Measurements from ENCODE around the gene CASQ1. TPM values are rescaled to one million over a fixed set of nuclear protein-coding genes. Genes with fewer than 3 reads are reported as not detected.
A peak's percentile ranks its signal among the peaks of the same experiment; 100 is the strongest.

CASQ1 gene
- total RNA-seq: 0.39 TPM
- long read RNA-seq, partial matches to known transcripts: 2 of 3 reads
- long read RNA-seq, other reads (novel, unspliced or antisense): 0 of 3 reads

DNA sequence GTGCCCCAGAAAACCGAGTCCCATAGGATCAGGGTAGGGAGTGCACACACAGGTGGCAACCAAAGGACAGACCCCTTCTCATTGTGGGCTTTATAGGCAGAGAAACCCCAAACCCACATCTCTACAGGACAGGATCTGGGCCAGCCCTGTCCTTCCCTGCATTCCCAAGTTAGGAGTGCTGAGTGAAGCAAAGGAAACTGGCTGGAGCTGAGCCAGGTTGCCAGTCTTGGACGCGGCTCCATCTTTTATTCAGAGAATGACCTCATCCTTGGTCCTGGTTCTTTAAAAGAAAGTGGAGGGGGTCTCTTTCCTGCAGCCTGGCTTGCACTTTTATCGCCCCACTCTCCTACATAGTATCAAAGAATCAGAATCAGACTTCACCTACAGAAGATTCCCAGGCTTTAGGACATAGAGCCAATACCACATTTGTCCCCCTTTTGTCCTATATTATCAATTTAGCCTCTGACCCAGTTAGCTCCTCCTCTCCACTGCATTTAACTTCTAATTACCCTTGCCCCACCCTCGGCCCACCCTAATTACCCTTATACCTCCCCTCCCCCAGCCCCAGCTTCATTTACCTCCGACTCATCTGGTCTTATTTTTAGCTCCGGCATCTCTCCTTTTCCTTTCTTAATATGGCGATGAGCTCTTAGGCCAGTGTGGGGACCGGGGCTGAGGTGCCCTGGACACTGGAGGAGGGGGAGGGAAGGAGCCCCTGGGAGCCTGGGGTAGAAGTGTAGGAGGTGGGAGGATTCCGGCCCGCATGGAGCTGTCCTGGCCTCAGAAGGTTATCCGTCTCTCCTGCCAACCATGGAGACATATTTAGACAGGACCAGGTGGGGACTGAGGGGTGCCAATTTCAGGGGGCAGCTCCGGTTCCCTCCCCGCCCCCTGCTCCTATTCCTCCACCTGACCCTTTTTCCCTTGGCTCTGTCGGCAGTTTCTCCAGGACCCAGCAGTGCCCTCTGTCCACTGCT lies at the start of gene CASQ1:
Gene CASQ1, plus strand, starts transcription at position 927 of the 977 bp plus-strand sequence. CDS start 177 bp downstream, outside the sequence.
- no peak for DNase-seq (ENCODE audit: low spot score)

DNA sequence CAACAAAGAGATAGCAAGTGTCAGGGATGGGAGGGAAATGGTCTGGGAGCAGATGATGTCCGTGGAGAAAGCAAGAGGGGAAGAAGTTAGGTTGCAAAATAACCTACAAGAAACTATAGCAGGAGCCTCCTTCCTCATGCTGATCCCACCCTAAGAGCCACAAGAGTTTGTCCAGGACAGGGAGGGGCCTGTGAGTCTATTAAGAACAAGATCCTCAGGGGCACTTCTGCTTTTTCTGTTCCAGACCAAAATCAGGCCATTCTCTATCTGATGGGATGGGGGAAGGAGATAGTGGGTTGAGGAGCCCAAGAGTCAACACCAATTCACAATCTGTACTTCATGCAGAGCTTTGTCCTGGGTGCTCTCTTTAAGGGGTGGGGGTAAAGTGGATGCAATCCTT lies 46.7 kb upstream of the CASQ1 start:
- no peak for DNase-seq (ENCODE audit: low spot score)

DNA sequence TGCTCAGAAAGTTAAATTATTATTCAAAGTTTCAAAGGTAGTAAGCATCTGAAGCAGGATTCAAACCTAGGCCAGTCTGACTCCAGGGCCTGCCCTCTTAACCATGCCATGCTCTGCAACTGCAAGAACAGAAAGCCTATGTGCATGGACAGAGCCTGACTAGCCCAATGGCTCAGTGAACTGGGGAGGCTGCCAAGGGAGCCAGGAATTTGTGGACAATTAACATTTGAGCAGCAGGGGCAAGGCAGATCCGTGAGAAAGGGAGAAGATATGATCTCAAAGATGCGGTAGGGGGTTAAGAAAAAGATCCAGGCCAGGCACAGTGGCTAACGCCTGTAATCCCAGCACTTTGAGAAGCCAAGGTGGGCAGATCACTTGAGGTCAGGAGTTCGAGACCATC lies 45.5 kb upstream of the CASQ1 start:
- DNase-seq (ENCODE audit: low spot score): peak; percentile 37

DNA sequence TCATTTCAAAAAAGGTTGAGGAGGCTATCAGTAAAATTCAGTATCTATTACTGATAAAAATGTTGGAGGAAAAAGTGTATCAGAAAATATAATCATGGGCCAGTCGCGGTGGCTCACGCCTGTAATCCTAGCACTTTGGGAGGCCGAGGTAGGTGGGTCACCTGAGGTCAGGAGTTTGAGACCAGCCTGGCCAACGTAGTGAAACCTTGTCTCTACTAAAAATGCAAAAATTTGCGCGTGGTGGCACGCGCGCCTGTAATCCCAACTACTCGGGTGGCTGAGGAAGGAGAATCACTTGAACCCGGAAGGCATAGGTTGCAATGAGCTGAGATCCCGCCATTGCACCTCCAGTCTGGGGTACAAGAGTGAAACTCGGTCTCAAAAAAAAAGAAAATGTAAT lies 44.3 kb upstream of the CASQ1 start:
- DNase-seq (ENCODE audit: low spot score): peak; percentile 74

DNA sequence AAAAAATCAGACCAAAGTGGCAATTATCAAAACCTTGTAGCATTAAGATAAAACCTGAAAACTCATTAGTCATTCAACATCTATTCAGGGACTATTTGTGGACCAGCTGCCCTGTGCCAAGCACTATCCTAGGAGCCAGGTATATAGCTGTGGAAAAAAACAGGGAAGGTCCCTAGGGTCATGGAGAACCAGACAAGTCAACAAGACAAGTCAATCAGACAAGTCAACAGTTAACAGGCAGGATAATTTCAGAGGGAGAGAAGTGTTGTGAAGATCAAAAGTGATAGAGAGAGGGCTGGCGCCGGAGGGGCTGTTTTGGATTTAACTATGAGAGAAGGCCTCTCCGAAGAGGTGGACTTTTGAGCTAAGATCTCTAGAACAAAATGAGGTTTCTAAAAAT lies 42.3 kb upstream of the CASQ1 start:
- no peak for DNase-seq (ENCODE audit: low spot score)

DNA sequence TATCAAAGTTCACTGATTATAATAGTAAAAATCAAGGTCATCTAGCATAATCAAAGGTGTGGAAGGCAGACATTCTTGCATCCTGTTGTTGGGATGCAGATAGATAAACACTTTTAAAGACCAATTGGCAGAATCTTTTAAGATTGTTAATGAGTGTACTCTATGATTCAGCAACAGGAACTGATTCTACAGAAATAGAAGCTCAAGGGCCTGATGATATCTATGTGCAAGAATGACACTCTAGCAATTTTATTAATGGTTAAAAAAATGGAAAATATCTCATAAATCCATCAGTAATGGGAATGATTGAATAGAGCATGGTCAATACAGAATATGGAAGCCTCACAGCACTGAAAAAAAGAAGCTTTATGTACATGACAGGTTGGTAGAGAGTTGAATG lies 41.1 kb upstream of the CASQ1 start:
- no peak for DNase-seq (ENCODE audit: low spot score)

DNA sequence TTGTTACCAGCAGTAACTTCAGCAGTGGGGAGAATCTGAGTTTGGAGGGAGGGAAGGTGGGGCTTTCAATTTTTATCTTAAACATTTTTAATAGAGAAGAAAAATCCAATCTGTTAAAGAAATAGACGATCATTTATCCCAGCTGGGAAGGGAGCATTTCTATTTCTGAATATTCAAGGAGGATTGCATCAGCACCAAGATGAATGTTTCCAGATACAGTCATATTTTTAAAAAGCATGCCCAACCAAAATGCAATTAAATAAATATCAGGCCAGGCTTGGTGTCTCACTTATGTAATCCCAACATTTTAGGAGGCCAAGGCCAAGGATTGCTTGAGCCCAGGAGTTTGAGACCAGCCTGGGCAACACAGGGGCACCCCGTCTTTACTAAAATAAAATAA lies 40.7 kb upstream of the CASQ1 start:
- no peak for DNase-seq (ENCODE audit: low spot score)

DNA sequence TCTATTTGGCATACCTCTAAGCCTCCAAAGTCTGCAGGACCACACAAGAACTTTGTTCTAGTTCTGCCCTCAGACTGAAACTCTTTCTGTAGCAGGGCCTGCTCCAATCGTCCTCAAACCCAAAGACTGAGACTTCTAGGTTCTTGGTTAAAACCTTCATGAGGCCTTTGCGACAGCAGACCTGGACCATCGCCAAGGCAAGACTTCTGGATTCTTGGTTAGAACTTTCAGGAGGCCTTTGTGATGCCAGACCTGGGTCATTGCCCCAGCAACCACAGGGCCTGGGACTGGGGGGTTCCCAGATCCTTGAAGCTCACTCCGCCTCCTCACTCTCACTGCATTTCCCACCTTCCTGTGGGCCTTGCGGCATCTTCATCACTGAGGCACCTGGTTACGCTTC lies 39.1 kb upstream of the CASQ1 start, which contains the start of gene ATP1A4:
Gene ATP1A4, plus strand, starts transcription at position 301 of the 400 bp plus-strand sequence. CDS start 438 bp downstream, outside the sequence.
- no peak for DNase-seq (ENCODE audit: low spot score)

DNA sequence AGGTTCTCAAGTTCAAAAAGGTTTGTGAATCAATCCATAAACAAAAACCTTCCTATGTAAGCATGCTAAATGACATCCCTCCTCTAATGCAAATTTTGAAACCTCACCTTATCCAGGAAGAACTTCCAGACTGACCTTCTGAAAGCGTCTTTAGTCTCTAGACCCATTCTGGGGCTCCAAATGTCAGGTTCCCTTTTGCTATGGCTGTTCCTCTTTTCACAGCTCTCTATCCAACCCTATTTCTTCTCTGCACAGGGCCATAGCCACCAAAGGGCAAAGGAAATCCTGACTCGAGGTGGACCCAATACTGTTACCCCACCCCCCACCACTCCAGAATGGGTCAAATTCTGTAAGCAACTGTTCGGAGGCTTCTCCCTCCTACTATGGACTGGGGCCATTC lies 35.6 kb upstream of the CASQ1 start:
- DNase-seq (ENCODE audit: low spot score): no peak

DNA sequence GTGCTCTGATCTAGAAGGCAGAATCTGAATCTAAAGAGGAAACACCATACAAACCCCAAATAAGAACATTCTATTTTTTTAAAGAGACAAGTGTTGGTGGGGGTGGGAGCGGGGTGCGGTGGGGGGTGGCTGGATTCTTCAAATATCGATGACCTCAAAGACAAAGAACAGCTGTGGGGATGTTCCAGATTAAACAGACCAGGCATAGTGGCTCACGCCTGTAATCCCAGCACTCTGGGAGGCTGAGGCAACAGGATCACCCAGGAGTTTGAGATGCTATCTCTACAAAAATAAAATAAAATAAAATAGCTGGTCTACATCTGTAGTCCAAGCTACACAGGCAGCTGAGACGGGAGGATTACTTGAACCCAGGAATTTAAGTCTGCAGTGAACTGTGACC lies 34.0 kb upstream of the CASQ1 start:
- DNase-seq (ENCODE audit: low spot score): no peak

DNA sequence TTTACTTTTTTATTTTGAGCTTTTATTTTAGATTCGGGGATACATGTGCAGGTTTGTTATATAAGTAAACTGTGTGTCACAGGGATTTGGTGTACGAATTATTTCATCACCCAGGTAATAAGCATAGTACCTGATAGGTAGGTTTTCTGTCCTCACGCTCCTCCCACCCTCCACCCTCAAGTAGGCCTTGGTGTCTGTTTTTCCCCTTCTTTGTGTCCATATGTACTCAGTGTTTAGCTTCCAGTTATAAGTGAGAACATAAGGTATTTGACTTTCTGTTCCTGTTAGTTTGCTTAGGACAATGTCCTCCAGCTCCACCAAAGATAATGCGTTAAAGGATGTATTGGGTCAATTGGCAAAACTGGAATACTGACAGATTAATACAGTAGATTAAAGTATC lies 33.2 kb upstream of the CASQ1 start:
- no peak for DNase-seq (ENCODE audit: low spot score)

DNA sequence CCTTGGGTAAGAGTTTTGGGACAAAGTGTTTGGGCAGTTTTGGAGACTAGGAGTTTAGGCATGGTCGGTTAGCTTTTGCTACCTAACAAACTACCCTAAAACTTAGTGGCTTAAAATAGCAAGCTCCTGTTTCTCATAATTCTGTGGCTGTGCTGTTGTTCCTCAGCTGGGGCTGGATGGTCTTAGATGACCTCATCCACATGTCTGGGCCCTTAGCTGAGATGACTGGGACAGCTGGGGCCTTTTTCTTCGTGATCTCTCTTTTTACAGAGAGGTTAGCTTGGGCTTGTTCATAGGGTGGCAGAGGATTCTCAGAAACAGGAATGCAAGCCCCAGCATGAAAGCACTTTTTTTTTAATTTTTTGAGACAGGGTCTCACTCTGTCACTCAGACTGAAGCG lies 32.3 kb upstream of the CASQ1 start:
- DNase-seq (ENCODE audit: low spot score): no peak

DNA sequence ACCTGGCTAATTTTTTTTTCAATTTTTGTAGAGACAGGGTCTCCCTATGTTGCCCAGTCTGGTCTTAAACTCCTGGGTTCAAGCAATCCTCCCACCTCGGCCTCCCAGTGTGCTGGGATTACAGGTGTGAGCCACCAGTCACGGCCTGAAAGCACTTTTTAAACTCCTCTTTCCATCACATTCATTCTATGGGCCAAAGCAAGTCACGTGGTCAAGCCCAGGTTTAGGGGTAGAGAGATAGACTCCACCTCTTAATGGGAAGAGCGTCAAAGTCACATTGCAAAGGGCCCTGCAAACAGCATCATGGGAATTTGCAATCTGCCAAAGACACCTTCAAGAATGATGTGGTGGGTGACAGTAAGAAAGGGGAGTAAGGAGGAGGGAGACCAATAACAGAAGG lies 31.8 kb upstream of the CASQ1 start:
- no peak for DNase-seq (ENCODE audit: low spot score)

DNA sequence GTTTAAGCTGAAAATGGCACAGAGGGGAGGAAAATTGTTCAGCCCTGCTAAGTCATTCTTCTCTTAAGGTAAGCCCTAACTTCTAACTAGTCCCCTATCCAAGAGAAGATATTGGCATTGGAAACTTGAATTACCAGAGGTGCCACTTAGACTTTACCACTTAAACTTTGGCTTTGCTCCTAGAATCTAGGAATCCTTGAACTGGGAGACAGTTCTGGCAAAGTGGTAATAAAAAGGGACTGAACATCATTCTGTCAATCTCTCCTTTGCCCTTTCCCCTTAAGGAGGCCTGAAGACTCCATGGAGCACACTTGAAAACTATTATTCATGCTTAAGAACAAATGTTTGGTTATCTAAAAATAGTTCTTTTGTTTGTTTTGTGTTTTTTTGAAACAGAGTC lies 30.5 kb upstream of the CASQ1 start:
- DNase-seq (ENCODE audit: low spot score): no peak

DNA sequence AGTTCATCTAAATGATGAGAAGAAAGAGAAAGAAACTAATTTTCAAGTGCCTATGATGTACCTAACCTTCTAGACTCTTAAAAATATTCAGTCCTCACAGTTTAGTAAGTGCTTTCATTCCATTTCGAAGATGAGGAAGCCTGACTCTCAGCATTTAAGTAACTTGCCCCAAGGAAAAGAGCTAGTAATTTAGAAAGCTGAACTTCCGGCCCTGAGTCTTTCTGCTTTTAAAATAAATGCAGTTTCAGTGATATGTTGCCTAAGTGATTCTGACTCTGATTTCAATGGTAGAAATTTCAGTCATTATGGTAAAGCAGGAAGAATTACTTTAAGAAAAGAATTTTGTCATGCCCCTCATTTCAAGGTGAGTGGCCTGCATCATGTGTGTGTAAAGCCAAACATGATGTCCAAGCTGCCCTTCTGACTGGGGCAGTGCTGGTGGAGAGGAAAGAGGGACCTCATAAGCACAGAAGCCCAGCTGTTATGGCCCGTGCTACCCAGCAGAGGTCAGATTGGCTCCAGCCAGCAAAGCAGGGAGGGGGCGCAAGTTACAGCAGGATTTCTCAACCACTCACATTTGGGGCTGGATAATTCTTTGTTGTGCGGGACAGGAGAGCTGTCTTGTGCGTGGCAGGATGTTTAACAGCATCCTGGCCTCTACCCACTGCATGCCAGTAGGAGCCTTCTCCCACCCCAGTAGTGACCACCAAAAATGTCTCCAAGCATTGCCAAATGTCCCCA lies 28.2 kb upstream of the CASQ1 start:
- no peak for DNase-seq (ENCODE audit: low spot score)

DNA sequence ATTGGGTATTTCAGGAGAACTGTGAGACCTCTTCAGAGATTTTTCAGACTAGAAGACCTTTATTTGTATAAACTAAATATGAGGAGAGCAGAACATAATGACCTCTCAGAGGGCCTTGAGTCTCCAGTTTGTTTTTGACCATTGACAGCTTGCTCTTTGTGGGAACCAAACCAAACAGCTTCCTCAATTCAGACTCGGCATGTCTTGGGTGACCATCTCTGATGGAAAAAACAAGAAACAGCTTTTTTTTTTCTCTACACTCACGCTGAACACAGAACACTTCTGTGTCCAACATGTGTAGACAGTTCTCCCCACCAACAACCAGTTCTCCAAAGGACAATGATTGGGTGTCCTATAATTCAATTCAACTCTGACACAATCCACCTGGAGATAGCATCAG lies 27.4 kb upstream of the CASQ1 start:
- DNase-seq (ENCODE audit: low spot score): no peak

DNA sequence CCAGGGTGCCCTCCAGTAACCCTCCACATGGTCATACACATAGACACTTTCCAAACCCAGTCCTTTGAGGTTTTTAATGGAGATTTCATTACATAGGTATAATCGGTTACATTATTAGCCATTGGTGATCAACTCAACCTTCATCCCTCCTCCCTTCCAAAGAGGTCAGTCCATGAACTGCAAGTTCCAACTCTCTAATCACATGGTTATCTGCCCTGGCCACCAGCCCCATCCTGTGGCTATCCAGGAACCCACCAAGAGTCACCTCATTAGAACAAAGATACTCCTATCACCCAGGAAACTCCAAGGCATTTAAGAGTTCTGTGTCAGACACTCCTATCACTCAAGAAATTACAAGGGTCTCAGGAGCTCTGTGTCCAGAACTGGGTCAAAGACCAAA lies 26.8 kb upstream of the CASQ1 start:
- no peak for DNase-seq (ENCODE audit: low spot score)

DNA sequence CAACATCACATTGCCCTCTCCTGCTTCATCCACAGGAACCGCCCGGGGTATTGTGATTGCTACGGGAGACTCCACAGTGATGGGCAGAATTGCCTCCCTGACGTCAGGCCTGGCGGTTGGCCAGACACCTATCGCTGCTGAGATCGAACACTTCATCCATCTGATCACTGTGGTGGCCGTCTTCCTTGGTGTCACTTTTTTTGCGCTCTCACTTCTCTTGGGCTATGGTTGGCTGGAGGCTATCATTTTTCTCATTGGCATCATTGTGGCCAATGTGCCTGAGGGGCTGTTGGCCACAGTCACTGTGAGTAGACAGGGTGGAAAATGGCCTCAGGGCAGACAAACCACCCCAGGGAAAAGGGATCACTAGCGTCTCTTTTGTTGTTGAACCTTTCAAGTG lies 26.3 kb upstream of the CASQ1 start:
- DNase-seq (ENCODE audit: low spot score): no peak

DNA sequence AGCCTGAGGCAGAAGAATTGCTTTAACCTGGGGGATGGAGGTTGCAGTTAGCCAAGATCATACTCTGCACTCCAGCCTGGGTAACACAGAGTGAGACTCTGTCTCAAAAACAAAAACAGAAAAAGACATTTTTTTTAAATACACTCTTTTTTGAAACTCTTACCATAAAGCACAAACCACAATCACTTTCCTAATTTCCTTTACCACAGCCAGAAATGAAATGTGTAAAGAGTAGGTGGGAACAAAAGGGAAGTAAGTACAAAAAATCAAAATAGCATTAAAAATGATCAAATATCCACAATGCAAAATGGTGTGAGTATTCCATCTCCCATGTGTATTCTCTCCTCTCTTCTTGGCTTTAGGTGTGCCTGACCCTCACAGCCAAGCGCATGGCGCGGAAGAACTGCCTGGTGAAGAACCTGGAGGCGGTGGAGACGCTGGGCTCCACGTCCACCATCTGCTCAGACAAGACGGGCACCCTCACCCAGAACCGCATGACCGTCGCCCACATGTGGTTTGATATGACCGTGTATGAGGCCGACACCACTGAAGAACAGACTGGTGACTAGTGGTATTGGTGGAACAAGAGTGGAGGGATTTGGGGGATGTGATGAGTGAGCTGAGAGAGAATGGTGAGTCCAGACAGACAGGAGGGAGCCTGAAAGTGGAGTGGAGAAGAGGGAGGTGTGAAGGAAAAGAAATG lies 24.1 kb upstream of the CASQ1 start:
- DNase-seq (ENCODE audit: low spot score): no peak

DNA sequence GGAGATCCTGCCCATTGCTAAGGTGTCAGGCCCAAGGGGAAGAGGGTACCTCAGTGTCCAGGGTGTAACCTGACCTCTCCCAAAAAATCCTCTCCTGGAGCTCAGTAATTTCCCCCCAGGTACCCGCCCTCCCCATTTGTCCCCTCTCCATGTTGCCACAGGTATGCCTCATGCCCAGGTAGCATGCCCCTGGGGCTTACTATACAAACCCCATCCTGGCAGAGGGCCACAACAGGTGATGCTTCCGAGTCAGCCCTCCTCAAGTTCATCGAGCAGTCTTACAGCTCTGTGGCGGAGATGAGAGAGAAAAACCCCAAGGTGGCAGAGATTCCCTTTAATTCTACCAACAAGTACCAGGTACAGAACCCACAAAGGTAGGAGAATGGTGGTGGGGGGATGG lies 23.3 kb upstream of the CASQ1 start:
- no peak for DNase-seq (ENCODE audit: low spot score)

DNA sequence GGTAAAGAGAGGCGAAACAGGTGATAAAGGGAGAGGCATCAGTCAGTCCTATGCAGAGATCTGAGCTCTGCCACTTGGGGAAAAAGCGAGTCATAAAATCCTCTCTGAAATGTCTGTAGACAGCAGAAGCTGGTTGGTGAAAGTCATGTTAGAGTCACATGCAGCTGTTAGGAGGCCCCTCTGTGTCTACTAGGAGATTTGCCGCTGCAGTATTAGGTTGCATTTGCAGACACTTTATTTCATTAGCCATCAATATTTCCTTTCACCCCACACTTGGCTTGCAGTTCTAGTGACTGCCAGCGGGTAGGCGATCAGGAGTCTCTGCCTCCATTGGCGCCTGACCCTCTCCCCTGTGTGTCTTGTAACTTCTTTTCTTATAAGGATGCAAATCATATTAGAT lies 22.8 kb upstream of the CASQ1 start:
- no peak for DNase-seq (ENCODE audit: low spot score)

DNA sequence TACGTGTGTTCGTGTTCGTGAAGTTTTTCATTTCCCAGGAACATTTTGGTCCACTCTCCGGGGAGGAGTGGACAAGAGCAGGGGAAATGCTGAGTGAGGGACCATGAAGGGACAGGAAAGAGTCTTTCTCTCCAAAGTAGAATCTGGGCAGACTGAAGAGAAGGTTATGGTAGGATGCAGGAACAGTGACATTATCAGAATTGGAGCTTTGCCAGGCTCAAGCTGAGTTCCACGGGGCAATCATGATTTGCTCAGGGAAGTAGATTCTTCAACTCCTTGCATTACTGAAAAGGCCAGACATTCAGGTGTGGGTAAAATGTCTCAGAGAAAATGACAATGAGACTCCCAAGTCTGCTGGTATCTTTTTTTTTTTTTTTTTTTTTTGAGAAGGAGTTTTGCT lies 22.4 kb upstream of the CASQ1 start:
- no peak for DNase-seq (ENCODE audit: low spot score)
